PFSK-1 (cell line): ENCODE data around the gene CLEC2D.

Experiments used
- FOXP2 ChIP-seq: optimal IDR thresholded peaks from 2 replicates; pipeline ENCODE3; 2011; ENCODE audit warnings: borderline replicate concordance, control low read depth, inconsistent platforms; ENCODE audit not compliant: insufficient read depth; ENCODE audit errors: extremely low read length, extremely low read depth
- POLR2AphosphoS5 ChIP-seq: IDR thresholded peaks from 2 replicates; pipeline ENCODE4 v1.6.1; 2012; ENCODE audit warnings: low read depth, mild to moderate bottlenecking, control low read depth, low read length, moderate library complexity
- SIN3A ChIP-seq: IDR thresholded peaks from 2 replicates; pipeline ENCODE4 v1.6.1; 2012; ENCODE audit warnings: mild to moderate bottlenecking, low read length, moderate library complexity, borderline replicate concordance; ENCODE audit not compliant: insufficient read depth
- TAF1 ChIP-seq: IDR thresholded peaks from 2 replicates; pipeline ENCODE4 v1.6.1; 2012; ENCODE audit warnings: low read length, control low read depth, borderline replicate concordance; ENCODE audit not compliant: insufficient read depth
- TF ChIP-seq, protein P1 (sequence below), 2 experiments: IDR thresholded peaks; 2 replicates each; pipeline versions ENCODE4 v1.6.1 to v1.8.0; 2011 to 2012; ENCODE audit warnings: low read depth in 2 of 2, low read length in 2 of 2, control low read depth in 1 of 2, inconsistent platforms in 1 of 2, mild to moderate bottlenecking in 1 of 2, moderate library complexity in 1 of 2; ENCODE audit not compliant: insufficient read depth in 1 of 2

CLEC2D gene

DNA sequence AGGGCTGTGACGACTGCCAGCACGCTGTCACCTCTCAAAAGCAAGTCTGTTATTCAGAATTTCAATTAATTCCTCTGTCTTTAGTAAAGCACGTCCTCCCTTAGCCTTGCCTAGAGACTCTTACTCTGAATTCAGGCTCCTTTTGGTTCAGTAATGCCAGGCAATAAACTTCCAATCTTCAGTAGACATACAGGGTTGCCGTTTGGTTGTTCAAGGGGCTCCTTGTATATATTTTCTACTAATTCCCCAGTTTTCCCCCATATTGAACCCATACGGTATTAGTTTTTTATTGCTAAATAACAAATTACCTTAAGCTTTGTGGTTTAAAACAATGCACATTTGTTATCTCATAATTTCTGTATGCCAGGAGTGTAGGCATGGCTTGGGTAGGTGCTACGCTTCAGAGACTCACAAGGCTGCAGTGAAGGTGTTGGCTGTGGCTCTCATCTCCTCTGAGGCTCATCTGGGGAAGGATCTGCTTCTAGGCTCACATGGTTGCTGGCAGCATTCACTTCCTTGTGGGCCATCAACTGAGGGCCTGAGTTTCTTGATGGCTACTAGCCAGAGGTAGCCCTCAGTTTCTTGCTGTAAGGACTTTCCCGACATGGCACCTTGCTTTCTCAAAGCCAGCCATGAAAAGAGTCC lies 70.7 kb downstream of the CLEC2D start:
- TF ChIP-seq FOXP2 (no peak), POLR2AphosphoS5 (no peak), TAF1 (no peak), SIN3A (no peak)
- TF ChIP-seq, protein P1, sequence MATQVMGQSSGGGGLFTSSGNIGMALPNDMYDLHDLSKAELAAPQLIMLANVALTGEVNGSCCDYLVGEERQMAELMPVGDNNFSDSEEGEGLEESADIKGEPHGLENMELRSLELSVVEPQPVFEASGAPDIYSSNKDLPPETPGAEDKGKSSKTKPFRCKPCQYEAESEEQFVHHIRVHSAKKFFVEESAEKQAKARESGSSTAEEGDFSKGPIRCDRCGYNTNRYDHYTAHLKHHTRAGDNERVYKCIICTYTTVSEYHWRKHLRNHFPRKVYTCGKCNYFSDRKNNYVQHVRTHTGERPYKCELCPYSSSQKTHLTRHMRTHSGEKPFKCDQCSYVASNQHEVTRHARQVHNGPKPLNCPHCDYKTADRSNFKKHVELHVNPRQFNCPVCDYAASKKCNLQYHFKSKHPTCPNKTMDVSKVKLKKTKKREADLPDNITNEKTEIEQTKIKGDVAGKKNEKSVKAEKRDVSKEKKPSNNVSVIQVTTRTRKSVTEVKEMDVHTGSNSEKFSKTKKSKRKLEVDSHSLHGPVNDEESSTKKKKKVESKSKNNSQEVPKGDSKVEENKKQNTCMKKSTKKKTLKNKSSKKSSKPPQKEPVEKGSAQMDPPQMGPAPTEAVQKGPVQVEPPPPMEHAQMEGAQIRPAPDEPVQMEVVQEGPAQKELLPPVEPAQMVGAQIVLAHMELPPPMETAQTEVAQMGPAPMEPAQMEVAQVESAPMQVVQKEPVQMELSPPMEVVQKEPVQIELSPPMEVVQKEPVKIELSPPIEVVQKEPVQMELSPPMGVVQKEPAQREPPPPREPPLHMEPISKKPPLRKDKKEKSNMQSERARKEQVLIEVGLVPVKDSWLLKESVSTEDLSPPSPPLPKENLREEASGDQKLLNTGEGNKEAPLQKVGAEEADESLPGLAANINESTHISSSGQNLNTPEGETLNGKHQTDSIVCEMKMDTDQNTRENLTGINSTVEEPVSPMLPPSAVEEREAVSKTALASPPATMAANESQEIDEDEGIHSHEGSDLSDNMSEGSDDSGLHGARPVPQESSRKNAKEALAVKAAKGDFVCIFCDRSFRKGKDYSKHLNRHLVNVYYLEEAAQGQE (IDR thresholded peaks at IDR 0.05; ENCODE audit: insufficient read depth in 1 of 2, low read depth in 2 of 2, low read length in 2 of 2) = no peak

DNA sequence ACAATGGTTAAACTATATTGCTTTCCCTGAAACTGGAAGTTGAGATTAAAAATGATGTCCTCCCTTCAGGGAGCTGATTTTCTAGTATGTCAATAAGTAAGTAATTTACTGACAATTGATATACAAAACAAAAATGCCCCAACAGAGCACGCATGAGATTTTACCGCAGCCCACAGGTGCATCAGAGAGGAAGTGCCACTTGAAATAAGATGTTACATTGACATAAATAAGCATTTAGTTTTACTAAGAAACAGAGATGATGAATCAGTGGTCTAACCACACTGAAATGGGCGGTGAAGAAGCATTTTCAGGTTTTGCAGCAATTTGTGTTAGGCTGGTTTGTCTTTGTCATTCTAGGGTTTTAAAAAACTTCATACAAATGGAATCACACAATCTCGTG lies 72.2 kb downstream of the CLEC2D start:
- no peak for TF ChIP-seq FOXP2
- no peak for TF ChIP-seq SIN3A
- TF ChIP-seq, protein P1 (IDR thresholded peaks at IDR 0.05; ENCODE audit: insufficient read depth in 1 of 2, low read depth in 2 of 2, low read length in 2 of 2) = no peak
- TF ChIP-seq POLR2AphosphoS5 = no peak
- no peak for TF ChIP-seq TAF1

DNA sequence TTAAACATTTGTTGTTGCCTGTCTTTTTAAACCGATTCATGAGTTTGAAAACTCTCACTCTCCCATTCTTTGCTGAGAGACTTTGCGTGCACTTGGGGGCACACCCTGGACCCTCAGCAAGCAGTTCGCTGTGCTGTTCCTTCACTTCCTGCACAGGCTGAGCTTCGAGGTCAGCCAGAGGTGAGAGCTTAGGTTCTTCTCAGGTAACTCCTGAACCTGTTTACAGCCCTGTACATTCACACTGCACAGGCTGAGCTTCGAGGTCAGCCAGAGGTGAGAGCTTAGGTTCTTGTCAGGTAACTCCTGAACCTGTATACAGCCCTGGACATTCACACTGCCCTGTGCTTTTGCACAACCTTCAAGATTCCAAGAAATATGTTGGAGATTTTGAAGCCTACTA lies 73.1 kb downstream of the CLEC2D start:
- TF ChIP-seq FOXP2 = no peak
- TF ChIP-seq SIN3A = no peak
- no peak for TF ChIP-seq TAF1
- TF ChIP-seq, protein P1 (IDR thresholded peaks at IDR 0.05; ENCODE audit: insufficient read depth in 1 of 2, low read depth in 2 of 2, low read length in 2 of 2) = no peak
- no peak for TF ChIP-seq POLR2AphosphoS5

GRCh38 chr12:9745199-9745598 lies 75.7 kb downstream of the CLEC2D start:
- TF ChIP-seq, protein P1 (IDR thresholded peaks at IDR 0.05; ENCODE audit: insufficient read depth in 1 of 2, low read depth in 2 of 2, low read length in 2 of 2) = no peak
- TF ChIP-seq FOXP2 (no peak), SIN3A (no peak), TAF1 (no peak), POLR2AphosphoS5 (no peak)
